Gastroesophageal sphincter (tissue), 3 donors: ENCODE results near the gene TPM4.

Experiments used
- CTCF ChIP-seq, 4 experiments: fragments of 200-600 bp in 2 of 4; fragments of 450-650 bp in 2 of 4; sonication (generic) in 1 of 4; IDR thresholded peaks; one replicate each; pipeline ENCODE4 v1.5.1; 2017 to 2019; ENCODE audit warnings: antibody characterized with exemption in 4 of 4, mild to moderate bottlenecking in 2 of 4, moderate library complexity in 2 of 4
- EP300 ChIP-seq: sonication (generic); formaldehyde crosslinking; IDR thresholded peaks from one replicate; pipeline ENCODE4 v1.6.1; 2017; ENCODE audit warnings: antibody characterized with exemption, mild to moderate bottlenecking

- TF ChIP-seq EP300 (no peak), CTCF (IDR thresholded peaks at IDR 0.05) (no peak)
Measured at GRCh38 chr19:16074488-16075365, 1.6 kb upstream of the TPM4 start.
